GM21529 (cell line): ENCODE data around the gene EXD3.
"Not testable (repeated sequence)": the region's sequence is repeated elsewhere in the genome, so short reads cannot be mapped to it uniquely, and the experiment has no call there.

Experiments used
- ATAC-seq: cut with Tn5 transposase; IDR thresholded peaks from one replicate; pipeline ENCODE4 v1.9.1; 2021; ENCODE audit not compliant: unreplicated experiment

Gene EXD3

GRCh38 chr9:137411645-137412380, 11.1 kb downstream of the EXD3 start:
- ATAC-seq: no peak

DNA sequence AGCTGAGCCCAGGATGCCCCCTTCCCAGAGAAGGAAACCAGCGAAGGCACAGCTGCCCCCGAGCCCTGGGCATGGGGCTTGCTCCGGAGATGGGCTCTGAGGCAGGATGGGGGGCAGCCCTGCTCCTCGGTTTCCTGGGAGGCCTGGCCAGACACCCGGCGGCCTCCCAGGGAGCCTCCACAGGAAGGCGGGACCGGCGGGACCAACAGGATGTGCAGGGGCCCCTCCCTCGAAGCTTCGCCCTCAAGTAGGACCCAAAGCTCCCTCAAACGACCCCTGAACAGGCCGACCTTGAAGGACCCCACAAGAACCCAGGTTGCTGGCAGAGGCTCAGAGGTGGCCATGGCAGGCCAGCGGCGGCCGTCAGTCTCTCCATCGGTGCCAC, 11.7 kb downstream of the EXD3 start:
- no peak for ATAC-seq

DNA sequence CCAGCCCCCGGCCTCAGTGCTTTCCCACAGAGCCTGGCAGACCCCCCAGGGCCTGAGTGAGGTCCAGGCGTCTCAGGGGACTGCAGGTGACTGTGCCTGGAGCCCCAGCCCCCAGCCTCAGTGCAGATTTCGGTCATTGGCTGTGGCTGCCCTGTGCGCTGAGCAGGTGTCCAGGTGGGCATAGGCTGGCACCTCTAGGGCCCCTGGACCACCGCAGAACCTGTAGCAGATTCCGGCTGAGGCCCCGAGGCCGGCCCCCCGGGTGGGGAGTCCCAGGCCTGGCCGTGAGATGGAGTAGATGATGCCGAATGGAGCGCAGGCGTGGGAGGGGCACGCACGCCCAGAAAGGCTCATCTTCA, 12.1 kb downstream of the EXD3 start:
- no peak for ATAC-seq

- not testable (repeated sequence) for ATAC-seq
Measured at GRCh38 chr9:137410236-137410890, 12.6 kb downstream of the EXD3 start.

GRCh38 chr9:137409515-137409914, 13.4 kb downstream of the EXD3 start:
- ATAC-seq: no peak

DNA sequence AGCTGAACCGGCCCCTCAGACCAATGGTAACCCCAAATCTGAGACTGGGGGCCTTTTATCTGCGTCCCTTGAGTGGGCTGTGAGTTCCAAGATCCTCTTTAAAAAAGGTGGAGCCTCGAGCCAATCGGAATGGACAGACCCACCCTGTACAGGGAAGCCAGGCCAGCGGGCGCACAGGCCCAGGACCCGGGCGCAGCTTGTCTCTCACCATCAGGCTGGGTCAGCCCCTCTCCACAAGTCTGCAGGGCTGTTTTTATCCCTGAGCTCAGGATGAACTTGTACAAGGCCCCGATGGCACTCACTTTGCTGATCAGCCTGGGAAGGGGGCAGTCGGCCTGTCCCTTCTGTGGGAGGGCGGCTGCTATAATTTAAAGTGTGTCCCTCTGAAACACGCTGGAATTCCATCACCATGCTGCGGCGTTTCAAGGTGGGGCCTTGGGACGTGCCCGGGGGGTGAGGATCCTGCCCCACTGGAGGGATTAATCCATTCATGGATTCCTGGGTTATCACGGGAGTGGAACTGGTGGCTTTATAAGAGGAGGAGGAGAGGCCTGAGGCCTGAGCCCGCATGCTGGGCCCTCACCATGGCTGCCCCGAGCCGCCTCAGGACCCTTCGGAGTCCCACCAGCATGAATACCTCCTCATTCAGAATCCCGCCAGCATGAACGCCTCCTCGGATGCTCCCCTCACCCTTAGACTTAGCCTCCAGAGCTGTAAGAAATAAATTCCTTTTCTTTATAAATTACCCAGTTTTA, 14.1 kb downstream of the EXD3 start:
- ATAC-seq: no peak

- ATAC-seq: peak; percentile 35
Measured at GRCh38 chr9:137407590-137408300, 15.2 kb downstream of the EXD3 start.

GRCh38 chr9:137406876-137407589, 15.9 kb downstream of the EXD3 start:
- peak; percentile 59 for ATAC-seq

DNA sequence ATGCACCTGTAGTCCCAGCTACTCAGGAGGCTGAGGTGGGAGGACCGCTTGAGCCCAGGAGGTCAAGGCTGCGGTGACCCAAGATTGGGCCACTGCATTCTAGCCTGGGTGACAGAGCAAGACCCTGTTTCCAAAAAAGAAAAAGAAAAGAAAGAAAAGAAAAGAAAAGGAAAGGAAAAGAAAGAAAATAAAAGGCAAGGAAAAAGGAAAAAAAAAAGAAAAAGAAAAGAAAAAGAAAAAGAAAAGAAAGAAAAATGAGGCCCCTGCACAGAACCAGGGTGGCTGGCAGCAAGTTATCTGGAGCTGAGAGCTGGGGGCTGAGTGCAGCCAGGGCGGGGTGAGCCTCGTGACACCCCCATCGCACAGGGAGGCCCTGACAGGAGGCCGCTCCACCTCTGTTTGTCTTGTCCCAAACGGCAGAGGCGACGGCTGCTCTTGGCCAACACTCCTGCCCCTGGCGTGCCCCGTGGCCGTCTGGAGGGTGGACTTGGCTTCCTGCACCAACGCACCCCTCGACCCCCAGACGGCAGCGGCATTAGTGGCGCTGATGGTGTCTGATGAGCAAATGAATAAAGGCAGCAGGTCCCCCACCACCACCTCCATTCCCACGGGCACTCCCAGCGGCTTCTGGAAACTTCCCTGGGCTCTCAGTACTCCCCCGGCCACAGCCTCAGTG, 16.7 kb downstream of the EXD3 start:
- no peak for ATAC-seq

- ATAC-seq: no peak
Measured at GRCh38 chr9:137405677-137406081, 17.3 kb downstream of the EXD3 start.

- no peak for ATAC-seq
Measured at GRCh38 chr9:137404961-137405567, 17.9 kb downstream of the EXD3 start.

DNA sequence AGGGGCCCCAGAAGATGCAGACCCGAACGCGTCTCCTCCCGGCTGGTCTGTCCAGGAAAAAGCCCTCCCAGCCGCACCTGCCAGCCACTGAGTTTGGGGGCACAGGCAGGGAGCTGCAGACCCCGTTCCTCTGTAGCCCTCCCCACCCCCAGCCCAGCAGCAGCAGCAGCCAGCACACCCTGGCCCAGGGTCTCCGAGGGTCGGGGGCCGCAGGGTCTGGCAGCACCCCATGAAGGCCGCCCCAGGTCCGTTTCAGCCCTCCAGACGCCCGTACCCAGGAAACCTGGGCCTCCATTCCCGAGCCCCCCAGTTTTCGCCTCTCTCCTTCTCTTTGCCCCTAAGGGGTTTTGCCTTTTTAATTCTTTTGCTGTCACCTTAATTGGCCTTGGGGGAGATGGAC, 19.7 kb downstream of the EXD3 start:
- ATAC-seq: no peak

DNA sequence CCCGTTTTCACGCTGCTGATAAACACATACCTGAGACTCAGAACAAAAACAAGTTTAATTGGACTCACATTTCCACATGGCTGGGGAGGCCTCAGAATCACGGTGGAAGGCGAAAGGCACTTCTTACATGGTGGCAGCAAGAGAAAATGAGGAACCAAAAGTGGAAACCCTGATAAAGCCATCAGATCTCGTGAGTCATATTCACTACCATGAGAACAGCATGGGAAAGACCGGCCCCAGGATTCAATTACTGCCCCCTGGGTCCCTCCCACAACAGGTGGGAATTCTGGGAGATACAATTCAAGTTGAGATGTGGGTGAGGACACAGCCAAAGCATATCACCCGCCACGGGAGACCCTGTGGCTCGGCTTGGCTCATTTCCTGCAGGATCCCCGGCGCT, 20.2 kb downstream of the EXD3 start:
- no peak for ATAC-seq

- no peak for ATAC-seq
Measured at GRCh38 chr9:137398561-137399468, 24.1 kb downstream of the EXD3 start.

- ATAC-seq: no peak
Measured at GRCh38 chr9:137397675-137398423, 25.1 kb downstream of the EXD3 start.

GRCh38 chr9:137396634-137397367, 26.2 kb downstream of the EXD3 start:
- ATAC-seq: no peak

DNA sequence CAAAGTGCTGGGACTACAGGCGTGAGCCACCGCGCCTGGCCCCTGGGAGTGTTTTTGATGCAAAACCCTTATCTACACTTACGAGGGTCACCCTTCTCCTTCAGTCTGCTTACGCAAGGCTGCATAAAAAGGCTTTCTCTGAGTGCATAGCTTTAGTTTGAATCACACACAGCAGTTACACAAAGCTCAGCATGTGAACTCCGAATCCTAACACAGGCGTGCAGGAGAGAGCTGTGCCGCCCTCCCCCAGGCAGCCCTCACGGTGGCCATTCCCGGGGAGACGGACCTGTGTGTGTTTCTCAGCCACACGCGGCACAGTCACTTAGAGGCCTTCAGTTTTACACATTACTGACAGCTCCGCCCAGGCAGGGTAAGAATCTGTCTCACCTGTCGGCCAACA, 26.7 kb downstream of the EXD3 start:
- ATAC-seq: no peak

- no peak for ATAC-seq
Measured at GRCh38 chr9:137395666-137396010, 27.3 kb downstream of the EXD3 start.
